Fibroblast of the aortic adventitia (primary cell): ENCODE results near the gene SH2B2. TPM values are rescaled to one million over a fixed set of nuclear protein-coding genes. Genes with fewer than 3 reads are reported as not detected.
"Not testable (repeated sequence)": the region's sequence is repeated elsewhere in the genome, so short reads cannot be mapped to it uniquely, and the experiment has no call there.

Source experiments
- DNase-seq: peaks from one replicate; pipeline ENCODE4 v3.0.0-alpha.2; 2010; ENCODE audit warnings: low read depth
- H3K4me3 ChIP-seq: 2 replicates; pipeline ENCODE4 v1.5.1; 2011; ENCODE audit warnings: low read depth, mild to moderate bottlenecking, control low read depth, low read length, moderate library complexity
- small RNA-seq: library from RNA; depleted of rRNA; stranded (forward); fragments of <200 nt; gene quantifications from one replicate; pipeline ENCODE3, GENCODE V24; 2012
- total RNA-seq: library from RNA; depleted of rRNA; stranded (reverse); fragments of >200 nt; gene quantifications from 2 replicates; pipeline ENCODE4 v1.2.3, GENCODE V29; 2012; ENCODE audit warnings: low replicate concordance
- TF ChIP-seq, protein P1 (sequence below): IDR thresholded peaks from 2 replicates; pipeline ENCODE4 v1.5.1; 2011; ENCODE audit warnings: mild to moderate bottlenecking, low read length, control low read depth, inconsistent platforms; ENCODE audit not compliant: insufficient read depth

The SH2B2 gene
- total RNA-seq, 1 donor, result 2.0 TPM

DNA sequence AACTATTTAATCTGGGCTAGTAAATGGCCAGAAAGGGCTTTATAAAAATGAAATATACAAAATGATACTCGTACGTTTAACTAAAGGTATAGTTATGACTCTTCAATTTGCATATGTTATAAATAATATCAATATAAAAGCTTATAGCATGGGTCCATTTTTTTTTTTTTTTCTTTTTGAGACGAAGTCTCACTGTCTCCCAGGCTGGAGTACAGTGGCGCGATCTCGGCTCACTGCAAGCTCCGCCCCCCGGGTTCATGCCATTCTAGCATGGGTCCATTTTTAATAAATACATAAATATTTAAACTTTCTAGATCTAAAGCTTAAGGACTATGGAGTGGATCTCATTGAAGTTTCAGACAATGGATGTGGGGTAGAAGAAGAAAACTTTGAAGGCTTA lies 50.3 kb downstream of the SH2B2 start:
- not testable (repeated sequence) for DNase-seq, H3K4me3 ChIP-seq

DNA sequence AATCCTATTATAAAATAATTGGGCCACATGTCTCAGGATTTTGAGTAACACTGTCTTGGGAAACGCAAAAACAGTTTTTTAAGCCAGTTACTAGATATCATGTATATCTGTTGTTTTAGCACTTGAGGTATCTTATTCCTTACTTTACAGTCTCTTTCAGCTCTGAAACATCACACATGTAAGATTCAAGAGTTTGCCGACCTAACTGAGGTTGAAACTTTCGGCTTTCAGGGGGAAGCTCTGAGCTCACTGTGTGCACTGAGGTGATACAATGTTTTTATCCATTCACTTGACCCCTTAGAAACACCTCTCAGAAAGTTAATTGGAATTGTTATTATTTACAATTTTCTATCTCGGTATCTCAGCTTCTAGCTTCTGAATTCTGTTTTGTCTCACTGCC lies 50.8 kb downstream of the SH2B2 start:
- not testable (repeated sequence) for H3K4me3 ChIP-seq, DNase-seq

DNA sequence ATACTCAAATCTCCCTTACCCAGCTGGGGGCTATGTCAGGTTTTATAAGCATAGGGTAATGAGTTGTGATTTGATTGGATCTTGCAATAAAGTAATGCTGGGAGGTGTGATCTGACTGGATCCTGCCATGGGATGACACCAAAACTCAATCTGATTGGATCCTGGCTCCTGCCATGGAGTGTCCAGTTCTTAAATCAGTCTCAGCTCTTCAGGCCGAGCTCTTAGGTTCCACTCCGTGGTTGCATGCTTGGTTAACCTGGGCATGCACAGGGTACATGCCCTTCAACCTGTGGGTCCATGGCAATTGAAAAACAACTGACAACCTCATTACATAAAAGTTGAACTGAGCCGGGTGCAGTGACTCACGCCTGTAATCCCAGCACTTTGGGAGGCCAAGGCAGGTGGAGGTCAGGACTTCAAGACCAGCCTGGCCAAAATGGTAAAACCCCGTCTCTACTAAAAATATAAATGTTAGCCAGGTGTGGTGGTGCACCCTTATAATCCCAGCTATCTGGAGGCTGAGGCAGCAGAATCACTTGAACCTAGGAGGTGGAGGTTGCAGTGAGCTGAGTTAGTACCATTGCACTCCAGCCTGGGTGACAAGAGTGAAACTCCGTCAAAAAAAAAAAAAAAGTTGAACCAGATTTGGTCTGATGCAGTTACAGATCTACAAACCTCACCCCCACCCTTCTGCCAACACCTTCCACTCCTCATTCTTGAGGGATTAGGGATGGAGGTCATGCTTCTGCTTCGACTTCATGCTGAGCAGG lies 54.1 kb downstream of the SH2B2 start:
- H3K4me3 ChIP-seq, DNase-seq: not testable (repeated sequence)

DNA sequence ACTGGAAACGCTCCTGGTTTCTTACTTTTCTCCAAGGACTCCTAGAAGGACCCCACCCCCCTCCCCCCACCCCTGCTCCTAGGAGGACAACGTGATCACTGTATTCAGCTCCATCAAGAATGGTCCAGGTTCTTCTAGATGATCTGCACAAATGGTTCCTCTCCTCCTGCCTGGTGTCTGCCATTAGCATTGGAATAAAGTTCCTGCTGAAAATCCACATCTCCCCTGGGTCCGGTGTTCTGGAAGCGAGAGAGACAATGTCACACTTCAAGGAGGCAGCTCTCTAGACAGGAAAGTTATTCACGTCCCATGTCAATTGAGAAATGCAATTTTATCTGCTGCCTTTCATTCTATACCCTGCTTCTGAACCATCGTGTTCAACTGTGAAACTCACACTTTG lies 60.3 kb downstream of the SH2B2 start:
- DNase-seq, H3K4me3 ChIP-seq: not testable (repeated sequence)

DNA sequence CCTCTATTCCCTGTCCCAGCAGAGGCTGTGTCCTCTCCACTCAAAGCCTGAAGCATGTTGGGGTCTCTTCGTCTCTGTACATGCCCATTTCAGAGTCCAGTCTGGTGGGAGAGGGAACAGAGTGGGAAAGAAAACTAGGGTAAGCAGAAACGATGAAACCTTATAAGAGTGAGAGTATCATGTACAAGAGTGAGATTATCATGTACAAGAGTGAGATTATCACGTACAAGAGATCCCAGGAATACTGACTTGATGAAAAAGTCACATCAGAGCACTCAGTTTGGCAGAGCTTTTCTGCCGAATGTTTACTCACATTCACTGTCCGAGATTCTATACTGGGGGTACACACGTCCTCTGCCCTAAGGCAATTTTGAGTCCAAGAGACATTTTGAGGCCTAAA lies 69.7 kb downstream of the SH2B2 start, which contains the start of gene SPDYE6:
SPDYE6 (minus strand) TSS at position 101 of the 400 bp plus-strand sequence. CDS start 421 bp downstream, outside the sequence.
- H3K4me3 ChIP-seq, DNase-seq: not testable (repeated sequence)

DNA sequence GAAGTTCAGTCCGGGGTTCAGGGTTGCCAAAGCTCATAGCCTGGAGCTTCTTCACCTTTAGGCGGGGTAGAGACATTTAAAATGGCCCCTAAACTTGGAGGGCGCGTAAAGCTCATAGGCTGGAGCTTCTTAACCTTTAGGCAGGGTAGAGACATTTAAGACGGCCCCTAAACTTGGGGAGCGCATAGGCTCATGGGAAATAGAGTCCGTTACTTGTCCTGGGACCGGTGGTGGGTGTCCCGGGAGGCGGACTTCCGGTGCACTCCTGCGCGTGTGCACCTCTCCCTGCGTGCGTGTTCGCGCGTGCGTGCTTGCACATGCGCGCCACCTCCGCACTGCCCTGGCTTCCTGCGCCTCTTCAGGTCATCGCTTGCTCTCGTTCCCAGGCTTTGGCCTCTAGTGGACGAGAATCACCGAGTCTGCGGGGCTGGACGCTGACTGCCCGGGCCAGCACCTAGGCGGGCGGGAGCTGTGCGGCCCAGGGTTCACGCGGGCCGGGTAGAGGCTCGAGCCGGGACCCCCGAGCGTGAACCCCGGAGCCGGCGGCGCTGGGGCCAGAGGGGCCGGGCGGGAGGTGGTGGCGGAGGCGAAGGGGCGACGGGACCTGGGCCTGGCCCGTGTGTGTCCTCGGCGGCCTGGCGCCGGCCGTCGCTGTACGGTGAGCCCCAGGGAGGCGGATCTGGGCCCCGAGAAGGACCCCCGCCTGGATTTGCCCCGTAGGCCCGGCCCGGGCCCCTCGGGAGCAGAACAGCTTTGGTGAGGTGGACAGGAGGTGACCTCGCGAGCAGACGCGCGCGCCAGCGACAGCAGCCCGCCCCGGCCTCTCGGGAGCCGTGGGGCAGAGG lies 77.1 kb downstream of the SH2B2 start:
- peak; percentile 98 for DNase-seq
- H3K4me3 ChIP-seq, result peak overlapping the region; percentile 72
- TF ChIP-seq, protein P1, sequence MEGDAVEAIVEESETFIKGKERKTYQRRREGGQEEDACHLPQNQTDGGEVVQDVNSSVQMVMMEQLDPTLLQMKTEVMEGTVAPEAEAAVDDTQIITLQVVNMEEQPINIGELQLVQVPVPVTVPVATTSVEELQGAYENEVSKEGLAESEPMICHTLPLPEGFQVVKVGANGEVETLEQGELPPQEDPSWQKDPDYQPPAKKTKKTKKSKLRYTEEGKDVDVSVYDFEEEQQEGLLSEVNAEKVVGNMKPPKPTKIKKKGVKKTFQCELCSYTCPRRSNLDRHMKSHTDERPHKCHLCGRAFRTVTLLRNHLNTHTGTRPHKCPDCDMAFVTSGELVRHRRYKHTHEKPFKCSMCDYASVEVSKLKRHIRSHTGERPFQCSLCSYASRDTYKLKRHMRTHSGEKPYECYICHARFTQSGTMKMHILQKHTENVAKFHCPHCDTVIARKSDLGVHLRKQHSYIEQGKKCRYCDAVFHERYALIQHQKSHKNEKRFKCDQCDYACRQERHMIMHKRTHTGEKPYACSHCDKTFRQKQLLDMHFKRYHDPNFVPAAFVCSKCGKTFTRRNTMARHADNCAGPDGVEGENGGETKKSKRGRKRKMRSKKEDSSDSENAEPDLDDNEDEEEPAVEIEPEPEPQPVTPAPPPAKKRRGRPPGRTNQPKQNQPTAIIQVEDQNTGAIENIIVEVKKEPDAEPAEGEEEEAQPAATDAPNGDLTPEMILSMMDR, result peak; percentile 34

DNA sequence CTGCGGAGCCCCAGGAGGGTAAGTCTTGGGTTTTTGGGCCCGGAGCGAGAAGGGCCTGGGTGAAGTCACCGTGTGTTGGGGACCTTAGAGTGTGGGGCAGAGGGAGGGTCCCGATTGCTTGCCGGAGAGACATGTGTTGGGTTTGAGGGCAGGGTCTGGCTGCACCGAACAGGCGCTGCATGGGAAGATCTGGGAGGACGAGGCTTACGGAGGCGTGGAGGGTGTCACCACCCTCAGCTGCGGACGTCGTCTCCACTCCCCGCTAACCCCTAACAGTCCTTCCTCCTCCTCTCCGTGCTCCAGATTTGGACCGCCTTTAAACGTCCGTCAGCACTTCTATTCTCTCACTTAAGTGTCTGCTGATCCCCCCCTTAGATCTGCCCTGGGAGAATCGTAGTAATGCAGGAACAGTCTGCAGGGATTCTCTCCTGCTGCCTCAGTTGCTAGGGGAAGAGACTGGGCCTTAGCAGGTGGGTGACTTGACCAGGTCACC lies 77.8 kb downstream of the SH2B2 start:
- peak overlapping the region; percentile 72 for H3K4me3 ChIP-seq
- not testable (repeated sequence) for DNase-seq

DNA sequence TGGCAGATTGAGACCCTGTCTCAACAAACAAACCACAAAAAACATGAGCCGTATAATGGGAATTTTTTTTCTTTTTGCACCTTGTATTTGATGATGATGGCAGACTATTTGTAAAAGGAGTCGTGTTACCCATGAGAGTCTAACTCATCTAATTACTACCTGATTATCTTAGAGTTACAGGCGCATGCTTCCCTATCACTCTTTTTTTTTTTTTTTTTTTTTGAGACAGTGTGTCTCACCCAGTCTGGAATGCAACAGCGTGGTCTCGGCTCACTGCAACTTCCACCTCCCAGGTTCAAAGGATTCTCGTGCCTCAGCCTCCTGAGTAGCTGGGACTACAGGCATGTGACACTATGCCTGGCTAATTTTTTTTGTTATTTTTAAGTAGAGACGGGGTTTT lies 78.7 kb downstream of the SH2B2 start:
- not testable (repeated sequence) for H3K4me3 ChIP-seq, DNase-seq

DNA sequence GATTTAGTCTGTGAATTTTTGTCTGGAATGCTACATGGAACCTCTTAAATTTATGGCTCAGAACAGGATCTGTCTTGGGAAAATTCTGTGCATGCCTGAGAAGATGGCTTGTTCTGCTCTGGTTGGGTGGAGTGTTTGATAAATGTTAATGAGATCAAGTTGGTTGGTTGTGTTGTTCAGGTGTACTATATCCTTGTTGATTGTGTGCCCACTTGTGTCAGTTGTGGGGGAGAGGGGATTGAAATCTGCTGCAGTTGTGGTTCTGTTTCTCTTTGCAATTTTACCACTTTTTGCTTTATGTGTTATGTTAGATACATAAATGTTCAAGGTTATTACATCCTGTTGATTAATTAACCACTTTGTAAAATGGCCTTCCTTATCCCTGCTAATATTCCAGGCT lies 83.4 kb downstream of the SH2B2 start:
- not testable (repeated sequence) for DNase-seq, H3K4me3 ChIP-seq

Small RNAs within 50 kb of the gene (small RNA-seq; reads per million reads assigned to genes)
- gene AC005088.1 (not detected), gene MIR4285 (not detected), gene RF00019 (not detected)

Other genes with a start within 250 kb of the SH2B2 start
- not detected in 2 replicates for gene SPDYE6, start 69.6 kb downstream of the SH2B2 start, total RNA-seq
- 12.4 and 49.6 TPM in 2 replicates for gene PRKRIP1, start 109.5 kb downstream of the SH2B2 start, total RNA-seq
- 31.8 and 44.1 TPM in 2 replicates for gene ORAI2, start 146.7 kb downstream of the SH2B2 start, total RNA-seq
- 8.0 and 15.9 TPM in 2 replicates for gene ALKBH4, start 178.0 kb downstream of the SH2B2 start, total RNA-seq
- gene LRWD1, start 178.1 kb downstream of the SH2B2 start, total RNA-seq, result 18.6 and 35.7 TPM in 2 replicates
- gene POLR2J, start 192.1 kb downstream of the SH2B2 start, total RNA-seq, result 13.0 and 34.0 TPM in 2 replicates
- gene RASA4B, start 230.9 kb downstream of the SH2B2 start, total RNA-seq, result 4.6 TPM in 2 replicates